ENCODE results near the gene TSPAN12.
"Not testable (repeated sequence)": the region's sequence is repeated elsewhere in the genome, so short reads cannot be mapped to it uniquely, and the experiment has no call there.

The TSPAN12 gene

DNA sequence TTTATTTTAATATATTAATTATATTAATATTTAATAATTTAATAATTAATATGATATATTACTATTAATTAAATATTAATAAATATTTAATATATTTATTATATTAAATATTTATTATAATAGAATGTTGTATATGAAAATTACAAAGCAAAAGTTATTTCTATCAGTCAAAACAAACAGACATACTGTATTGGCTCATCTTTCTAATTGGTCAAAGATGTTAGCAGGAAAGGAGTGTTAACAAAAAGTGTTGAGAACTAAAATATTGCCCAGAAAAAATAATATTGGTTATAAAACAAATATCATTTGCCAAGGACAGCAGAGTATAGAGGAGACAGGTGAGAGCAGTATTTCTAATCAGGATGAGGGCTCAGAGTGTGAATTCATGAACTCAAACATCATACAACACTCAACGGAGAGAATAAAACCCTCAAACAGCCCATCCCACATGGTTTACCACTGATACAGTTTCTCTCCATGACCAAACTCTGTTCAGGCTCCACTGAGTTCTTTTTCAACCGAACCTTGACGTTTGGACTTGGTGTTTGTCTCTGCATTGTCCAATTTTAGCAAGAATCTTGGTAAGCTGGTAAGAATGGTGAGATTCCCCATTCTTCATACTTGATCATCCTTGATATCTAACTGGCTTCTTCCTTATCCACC, 58.0 kb downstream of the TSPAN12 start:
- no peak for DNase-seq

GRCh38 chr7:120799147-120799546, 58.8 kb downstream of the TSPAN12 start:
- DNase-seq = no peak

- no peak for DNase-seq
These were observed 60.8 kb downstream of the TSPAN12 start for GRCh38 chr7:120797026-120797645.

- no peak for DNase-seq
These were observed 63.7 kb downstream of the TSPAN12 start for GRCh38 chr7:120794106-120794729.

GRCh38 chr7:120793213-120793936, 64.6 kb downstream of the TSPAN12 start:
- DNase-seq = no peak

GRCh38 chr7:120792861-120793130, 65.1 kb downstream of the TSPAN12 start:
- no peak for DNase-seq

DNA sequence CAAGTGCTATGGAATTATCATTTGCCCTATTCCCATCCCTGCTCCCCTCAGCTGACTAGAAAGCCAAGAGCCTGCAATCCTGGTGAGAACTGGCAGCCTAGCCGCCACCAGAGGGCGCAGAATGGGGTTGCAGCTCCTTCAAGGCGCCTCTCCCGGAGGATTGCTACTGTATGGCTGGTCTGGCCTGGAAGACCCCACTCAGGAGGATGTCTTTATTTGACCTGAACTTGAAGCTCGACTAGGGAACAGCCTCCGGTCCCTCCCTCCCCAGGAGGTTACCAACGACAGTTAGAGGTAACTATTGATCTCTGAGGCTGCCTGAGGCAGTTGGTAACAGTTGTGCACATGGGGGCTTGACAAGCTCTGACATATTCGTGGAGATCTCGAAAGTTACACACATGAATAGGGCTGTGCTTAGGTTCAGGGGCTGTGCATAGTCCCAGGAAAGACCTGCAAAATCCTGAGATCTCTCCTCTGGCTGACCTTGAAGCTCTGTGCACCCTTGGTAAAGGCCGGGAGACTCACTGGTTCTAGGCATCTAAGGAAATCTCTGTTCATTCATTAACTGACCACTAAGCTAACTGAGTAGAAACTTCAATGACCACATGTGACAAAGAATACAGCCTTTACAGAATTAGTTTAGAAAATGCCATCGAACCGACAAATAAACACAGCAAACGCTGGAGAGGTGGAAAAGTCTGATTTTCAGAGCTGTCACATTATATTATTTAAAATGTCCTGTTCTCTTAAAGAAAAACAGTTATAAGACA, 65.7 kb downstream of the TSPAN12 start:
- peak; percentile 91 for DNase-seq

- DNase-seq = no peak
These were observed 72.8 kb downstream of the TSPAN12 start for GRCh38 chr7:120785095-120785494.

- no peak for DNase-seq
These were observed 74.2 kb downstream of the TSPAN12 start for GRCh38 chr7:120783721-120784120.

DNA sequence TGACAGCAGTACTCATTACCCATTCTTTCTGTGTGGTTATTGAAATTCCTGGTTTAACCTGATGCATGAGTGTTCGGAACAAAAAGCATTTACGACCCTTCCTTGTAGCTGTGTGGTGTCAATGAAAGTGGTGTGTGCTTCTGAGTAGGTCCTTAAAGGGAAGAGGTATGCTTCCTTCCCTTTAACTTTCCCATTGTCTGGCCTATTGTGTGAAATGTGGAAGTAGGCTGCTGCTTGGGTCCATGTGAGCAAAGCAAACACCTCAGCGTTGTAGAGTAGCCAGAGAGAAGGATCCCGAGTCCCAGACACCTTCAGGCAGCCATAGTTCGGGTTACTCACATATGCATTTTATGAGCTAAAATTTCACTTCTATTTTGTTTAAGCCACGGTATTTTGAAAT, 74.7 kb downstream of the TSPAN12 start:
- no peak for DNase-seq

- DNase-seq = not testable (repeated sequence)
These were observed 76.0 kb downstream of the TSPAN12 start for GRCh38 chr7:120781924-120782323.

GRCh38 chr7:120780938-120781337, 77.0 kb downstream of the TSPAN12 start:
- no peak for DNase-seq

GRCh38 chr7:120780451-120780850, 77.5 kb downstream of the TSPAN12 start:
- DNase-seq = not testable (repeated sequence)

GRCh38 chr7:120779078-120779477, 78.9 kb downstream of the TSPAN12 start:
- not testable (repeated sequence) for DNase-seq

GRCh38 chr7:120775755-120776154, 82.2 kb downstream of the TSPAN12 start:
- DNase-seq = no peak

DNA sequence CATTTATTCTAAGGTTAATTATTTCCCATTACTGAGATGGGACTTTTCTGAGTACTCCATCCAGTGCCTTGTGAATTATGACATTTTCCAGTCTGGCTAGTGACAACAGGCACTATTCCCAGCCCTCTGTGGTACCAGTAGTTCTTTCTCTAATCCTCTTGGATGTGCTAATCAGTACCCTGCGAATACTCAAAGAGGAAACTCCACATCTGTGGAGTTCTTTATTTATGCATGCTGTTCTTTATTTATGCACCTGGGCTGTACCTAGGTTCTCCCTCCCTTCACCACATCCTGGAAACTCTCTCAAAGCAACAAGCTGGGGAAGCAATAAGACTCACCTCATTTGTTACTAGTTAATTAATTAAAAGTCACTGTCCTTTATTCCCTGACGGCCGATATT, 83.5 kb downstream of the TSPAN12 start:
- no peak for DNase-seq

DNA sequence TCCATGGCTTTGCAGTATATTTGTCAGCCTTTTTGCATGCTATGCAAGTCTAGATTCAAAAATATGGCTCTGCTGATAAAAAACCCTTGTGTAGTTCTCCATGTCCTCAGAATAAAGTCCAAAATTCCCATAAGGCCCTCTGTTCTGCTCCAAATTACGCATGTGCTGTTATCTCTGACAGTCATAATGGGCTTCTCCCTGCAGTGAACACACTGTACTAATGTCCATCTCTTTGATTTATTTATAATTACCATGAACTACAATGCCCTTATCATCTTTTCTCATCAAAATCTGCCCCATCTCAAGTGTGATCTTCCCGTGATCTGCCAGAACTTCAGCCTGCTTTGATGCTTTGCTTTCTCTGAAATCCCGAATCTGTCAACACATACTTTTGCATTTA, 87.7 kb downstream of the TSPAN12 start:
- DNase-seq = no peak

GRCh38 chr7:120760851-120761250, 97.1 kb downstream of the TSPAN12 start:
- no peak for DNase-seq

GRCh38 chr7:120760050-120760449, 97.9 kb downstream of the TSPAN12 start:
- no peak for DNase-seq

GRCh38 chr7:120743128-120743527, 114.8 kb downstream of the TSPAN12 start:
- peak; percentile 94 for DNase-seq

- DNase-seq = peak; percentile 98
These were observed 115.6 kb downstream of the TSPAN12 start for GRCh38 chr7:120742372-120742771.

DNA sequence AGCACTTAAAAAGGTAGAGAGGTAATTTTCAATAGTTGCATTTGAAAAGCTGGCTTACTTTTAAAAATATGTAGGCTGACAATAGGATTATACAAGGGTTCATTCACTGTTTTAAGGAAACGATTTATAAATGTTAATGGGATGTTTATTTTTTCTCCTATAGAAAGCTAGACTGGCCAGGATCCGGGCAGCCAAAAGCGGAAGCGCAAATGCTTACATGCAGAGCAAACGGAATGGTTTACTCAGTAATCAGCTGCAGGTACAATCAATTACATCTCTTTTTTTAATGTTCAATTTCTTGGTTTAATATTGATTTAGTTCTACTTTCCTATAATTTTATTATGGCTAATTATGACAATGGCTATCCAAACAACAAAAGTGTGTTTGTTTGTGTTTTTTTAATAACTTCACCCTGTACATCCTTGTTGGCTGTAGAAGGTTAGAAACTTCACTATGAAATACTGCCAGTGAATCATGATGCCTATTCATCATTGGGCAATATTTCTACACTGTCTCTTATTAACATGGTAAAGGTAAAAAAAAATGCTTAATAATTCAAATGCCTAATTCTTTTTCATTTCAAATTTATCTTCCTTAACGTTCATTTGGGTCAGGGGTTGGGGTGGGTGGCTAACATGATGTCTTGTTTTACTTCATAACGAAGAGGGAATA, 116.4 kb downstream of the TSPAN12 start:
- peak; percentile 90 for DNase-seq

DNA sequence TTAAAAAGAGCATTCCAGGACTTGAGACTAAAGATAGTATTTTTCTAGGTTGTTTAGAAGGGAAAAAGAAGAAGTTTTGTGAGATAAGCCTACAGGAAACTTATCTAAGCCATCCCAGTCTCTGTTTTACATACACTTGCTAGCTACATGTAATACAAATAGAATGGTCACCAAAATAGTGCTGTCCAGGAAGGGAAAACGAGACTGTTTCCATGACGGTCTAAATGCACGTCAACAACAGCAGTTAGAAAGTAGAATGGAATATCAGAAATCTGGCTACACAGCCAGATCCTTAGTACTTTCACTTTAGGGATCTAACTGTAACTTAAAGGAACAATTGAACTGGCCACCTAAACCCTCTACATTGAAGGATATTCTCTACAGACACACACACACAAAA, 117.6 kb downstream of the TSPAN12 start:
- DNase-seq = peak; percentile 94

Data from DMS53 (cell line).